ENCODE results near the gene LTBP4. TPM values are rescaled to one million over a fixed set of nuclear protein-coding genes. Genes with fewer than 3 reads are reported as not detected.
A peak's percentile ranks its signal among the peaks of the same experiment; 100 is the strongest.

LTBP4 gene
- total and polyA plus RNA-seq, 2 of the 13 experiments (the other 11 are each of a cell fraction or from before 2014, with no cell fraction given), result 0.86 to 2.3 TPM

GRCh38 chr19:40604647-40605215 lies 3.6 kb downstream of the LTBP4 start:
- ChIA-PET POLR2A (interaction anchor here (1.0 to 2.7 kb wide), 6 partner anchors 10 to 227 kb away, joined by 3 to 9 read pairs (median 3); partner anchors contain the start of gene SERTAD1), CTCF (ENCODE audit: low intra/inter-chr PET ratio, low total read pairs) (interaction anchor here (6.8 kb wide), 1 partner anchor 30 kb away, joined by 37 read pairs; no protein-coding TSS in a partner anchor)
- no peaks in the 10 kb centered on the region; the same call in 1 of the 2 replicates for H4K20me1 ChIP-seq (ENCODE audit: insufficient read depth, low read length)
- in situ Hi-C loops (cut with HindIII; ENCODE audit: extremely low pct_ligation_motif_present, low pct_unique_long_range_greater_than_20kb) (loop anchor here (5.0 kb wide), 1 partner anchor 72 kb away; no protein-coding TSS in a partner anchor), intact Hi-C loops (cut with micrococcal nuclease; ENCODE audit: unreplicated experiment) (no loop called here)
- no peaks in the 10 kb centered on the region for H3K36me3 ChIP-seq (replicated peaks in 1 of 2; ENCODE audit: control insufficient read depth in 1 of 2, insufficient read depth in 2 of 2, low read length in 2 of 2)
- H3K9ac ChIP-seq (ENCODE audit: insufficient read depth, low read depth, low read length), result no peak overlapping the region
- peak overlapping the region; percentile 43 to 77 (median 55); a peak in 3 of 6 replicates for H3K4me3 ChIP-seq (replicated peaks in 1 of 3; ENCODE audit: insufficient read depth in 1 of 3, low read depth in 2 of 3, low read length in 3 of 3)
- no peak overlapping the region for H2AFZ ChIP-seq (ENCODE audit: low read length)
- 45% methylated on average over 7 of the region's 29 CpGs for WGBS (ENCODE audit: low lambda C conversion rate)
- no peak overlapping the region for H3K27ac ChIP-seq (ENCODE audit: extremely low read length, insufficient read depth, low read length)
- no peak for FAIRE-seq
- H3K27me3 ChIP-seq (ENCODE audit: control insufficient read depth in 1 of 2, insufficient read depth in 2 of 2, low read length in 2 of 2), result peaks cover 2 to 61% of the 10 kb centered on the region in 2 experiments; a peak in 4 of 5 replicates
- DNase-seq (ENCODE audit: low spot score), result no peak
- peak overlapping the region; percentile 84 for H3K4me2 ChIP-seq (ENCODE audit: low read depth, low read length)
- no peak for ATAC-seq
- no TSS peak for BruUV-seq (replicated peaks)
- H3K4me1 ChIP-seq (ENCODE audit: insufficient read depth, low read length), result peaks cover 80% of the 10 kb centered on the region
- no peaks in the 10 kb centered on the region for H3K9me3 ChIP-seq (ENCODE audit: low read length)
- H3K79me2 ChIP-seq (ENCODE audit: insufficient read depth, low read length), result no peaks in the 10 kb centered on the region
- no peak for TF ChIP-seq ZNF138 (CRISPR knock-in tag; IDR thresholded peaks at IDR 0.05; ENCODE audit: low read depth)
- TF ChIP-seq ZNF121 (CRISPR knock-in tag; IDR thresholded peaks at IDR 0.05), result peak; percentile 91
- TF ChIP-seq AKAP8 (CRISPR knock-in tag; IDR thresholded peaks at IDR 0.05), result no peak
- 0 out of 2 replicates have a peak, but pooled peaks have one; percentile 9 for TF ChIP-seq ZNF772 (CRISPR knock-in tag; IDR thresholded peaks at IDR 0.05)
- TF ChIP-seq ZFAT (CRISPR knock-in tag; conservative IDR thresholded peaks at IDR 0.05), result no peak
- TF ChIP-seq HOXA9 (CRISPR knock-in tag; IDR thresholded peaks at IDR 0.05; ENCODE audit: borderline replicate concordance), result no peak
- TF ChIP-seq ZNF564 (CRISPR knock-in tag; IDR thresholded peaks at IDR 0.05), result 0 out of 2 replicates have a peak, but pooled peaks have one; percentile 5
- TF ChIP-seq YY1 (IDR thresholded peaks at IDR 0.05; ENCODE audit: insufficient read depth, insufficient replicate concordance, low read depth, low read length), result no peak
- TF ChIP-seq CC2D1A (CRISPR knock-in tag; IDR thresholded peaks at IDR 0.05), result no peak
- 0 out of 2 replicates have a peak, but pooled peaks have one; percentile 5 for TF ChIP-seq ZNF543 (CRISPR knock-in tag; IDR thresholded peaks at IDR 0.05)
- TF ChIP-seq NR2F6 (IDR thresholded peaks at IDR 0.05), result no peak
- no peak for TF ChIP-seq NR2F6 (CRISPR knock-in tag; IDR thresholded peaks at IDR 0.05)
- TF ChIP-seq EP300 (IDR thresholded peaks at IDR 0.05; ENCODE audit: low read depth in 2 of 2, low read length in 2 of 2), result no peak
- TF ChIP-seq EP300 (CRISPR knock-in tag; IDR thresholded peaks at IDR 0.05; ENCODE audit: borderline replicate concordance), result no peak
- no peak for TF ChIP-seq ZNF687 (CRISPR knock-in tag; IDR thresholded peaks at IDR 0.05)
- no peak for TF ChIP-seq MAZ (IDR thresholded peaks at IDR 0.05; ENCODE audit: borderline replicate concordance, low read depth, low read length)
- 0 out of 2 replicates have a peak, but pooled peaks have one; percentile 5 for TF ChIP-seq MAZ (CRISPR knock-in tag; IDR thresholded peaks at IDR 0.05; ENCODE audit: low read depth)
- TF ChIP-seq, protein P1, sequence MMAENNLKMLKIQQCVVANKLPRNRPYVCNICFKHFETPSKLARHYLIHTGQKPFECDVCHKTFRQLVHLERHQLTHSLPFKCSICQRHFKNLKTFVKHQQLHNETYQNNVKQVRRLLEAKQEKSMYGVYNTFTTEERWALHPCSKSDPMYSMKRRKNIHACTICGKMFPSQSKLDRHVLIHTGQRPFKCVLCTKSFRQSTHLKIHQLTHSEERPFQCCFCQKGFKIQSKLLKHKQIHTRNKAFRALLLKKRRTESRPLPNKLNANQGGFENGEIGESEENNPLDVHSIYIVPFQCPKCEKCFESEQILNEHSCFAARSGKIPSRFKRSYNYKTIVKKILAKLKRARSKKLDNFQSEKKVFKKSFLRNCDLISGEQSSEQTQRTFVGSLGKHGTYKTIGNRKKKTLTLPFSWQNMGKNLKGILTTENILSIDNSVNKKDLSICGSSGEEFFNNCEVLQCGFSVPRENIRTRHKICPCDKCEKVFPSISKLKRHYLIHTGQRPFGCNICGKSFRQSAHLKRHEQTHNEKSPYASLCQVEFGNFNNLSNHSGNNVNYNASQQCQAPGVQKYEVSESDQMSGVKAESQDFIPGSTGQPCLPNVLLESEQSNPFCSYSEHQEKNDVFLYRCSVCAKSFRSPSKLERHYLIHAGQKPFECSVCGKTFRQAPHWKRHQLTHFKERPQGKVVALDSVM (CRISPR knock-in tag; IDR thresholded peaks at IDR 0.05), result peak; percentile 83
- TF ChIP-seq ETV6 (CRISPR knock-in tag; conservative IDR thresholded peaks at IDR 0.05), result no peak
- TF ChIP-seq ZMYM2 (CRISPR knock-in tag; IDR thresholded peaks at IDR 0.05), result no peak

Measured in HepG2 (cell line).